Sigmoid colon (tissue), 7 donors: ENCODE data around the gene VPS51. TPM values are rescaled to one million over a fixed set of nuclear protein-coding genes. Genes with fewer than 3 reads are reported as not detected.

Experiments
- DNase-seq: peaks from one replicate; pipeline ENCODE4 v3.0.0-alpha.2; 2019
- H3K27ac ChIP-seq, 4 donors: fragments of 200-600 bp; sonication (generic); one replicate each; pipeline ENCODE4 v1.5.1; 2016 to 2019; ENCODE audit warnings: mild to moderate bottlenecking in 1 of 4
- H3K27me3 ChIP-seq, 3 donors: fragments of 200-600 bp; sonication (generic); one replicate each; pipeline ENCODE4 v1.5.1; 2019; ENCODE audit warnings: mild to moderate bottlenecking in 1 of 3
- H3K36me3 ChIP-seq, 4 donors: fragments of 200-600 bp; sonication (generic); one replicate each; pipeline ENCODE4 v1.5.1; 2016 to 2019
- H3K4me1 ChIP-seq, 4 donors: fragments of 200-600 bp; sonication (generic); one replicate each; pipeline ENCODE4 v1.5.1; 2017 to 2019
- H3K4me3 ChIP-seq, 4 donors: fragments of 200-600 bp; sonication (generic); one replicate each; pipeline ENCODE4 v1.5.1; 2017 to 2019; ENCODE audit warnings: mild to moderate bottlenecking in 2 of 4, moderate library complexity in 1 of 4
- H3K9me3 ChIP-seq, 4 donors: fragments of 200-600 bp in 3 of 4; sonication (generic) in 3 of 4; one replicate each; pipeline versions ENCODE4 v1.5.1 to v1.6.1; 2013 to 2019
- EP300 ChIP-seq, 4 donors: sonication (generic); formaldehyde crosslinking; IDR thresholded peaks; one replicate each; pipeline ENCODE4 v1.6.1; 2017; ENCODE audit warnings: antibody characterized with exemption in 4 of 4
- POLR2A ChIP-seq, 2 donors: fragments of 450-650 bp; IDR thresholded peaks; one replicate each; pipeline ENCODE4 v1.6.1; 2016; ENCODE audit warnings: antibody characterized with exemption in 2 of 2, mild to moderate bottlenecking in 2 of 2, moderate library complexity in 2 of 2
- POLR2AphosphoS5 ChIP-seq, 4 donors: sonication (generic); formaldehyde crosslinking; IDR thresholded peaks; one replicate each; pipeline ENCODE4 v1.6.1; 2017; ENCODE audit warnings: antibody characterized with exemption in 4 of 4
- WGBS, 2 donors: extraction: QIAGEN DNeasy Blood & Tissue Kit; methylation state at CpG; one replicate each; pipeline ENCODE4 v1.1.7; 2013; 5-methylcytosine and 5-hydroxymethylcytosine counted together
- intact Hi-C: fragments of 100-400 bp; cut with DNase I; formaldehyde crosslinking; loops from one replicate; pipeline ENCODE4 v1.15.1; 2023
- polyA plus RNA-seq, 3 donors: library from polyadenylated mRNA; stranded (reverse); fragments of 200-250 nt; gene quantifications; one replicate each; pipeline ENCODE4 v1.2.3, GENCODE V29; 2013
- total RNA-seq, 4 donors: library from RNA; depleted of rRNA; stranded (reverse); fragments of >200 nt; gene quantifications; one replicate each; pipeline ENCODE4 v1.1.0, GENCODE V29; 2016
- TF ChIP-seq, protein P1 (sequence below), 4 experiments: fragments of 450-650 bp in 3 of 4; fragments of 200-600 bp in 1 of 4; IDR thresholded peaks; one replicate each; pipeline ENCODE4 v1.5.1; 2016 to 2019; ENCODE audit warnings: antibody characterized with exemption in 4 of 4, mild to moderate bottlenecking in 3 of 4, moderate library complexity in 2 of 4
- donor health status: healthy with polysubstance abuse.
- donor health status: Bipolar disorder and iron deficiency.
- donor health status: healthy.

VPS51 gene
- total and polyA plus RNA-seq, 7 donors, result 86.2 to 752 (median 211) TPM

DNA sequence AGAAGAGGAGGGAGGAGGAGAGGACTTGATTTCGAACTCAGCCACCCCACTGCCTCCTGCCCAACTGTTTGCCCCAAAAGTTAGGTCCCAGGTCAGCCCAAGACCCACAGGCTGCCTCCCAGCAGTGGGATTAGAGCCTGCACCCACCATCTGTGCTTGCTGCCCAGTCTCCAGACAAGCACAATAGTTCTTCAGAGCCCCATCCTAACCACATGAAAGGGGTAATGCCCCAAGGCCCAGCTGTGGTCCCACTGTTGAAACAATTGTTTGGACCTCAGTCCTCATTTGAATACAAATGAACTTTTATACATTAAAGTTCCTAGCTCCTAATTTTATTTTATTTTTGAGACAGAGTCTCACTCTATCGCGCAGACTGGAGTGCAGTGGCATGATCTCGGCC is 5.4 kb upstream of the VPS51 start:
- TF ChIP-seq, protein P1, sequence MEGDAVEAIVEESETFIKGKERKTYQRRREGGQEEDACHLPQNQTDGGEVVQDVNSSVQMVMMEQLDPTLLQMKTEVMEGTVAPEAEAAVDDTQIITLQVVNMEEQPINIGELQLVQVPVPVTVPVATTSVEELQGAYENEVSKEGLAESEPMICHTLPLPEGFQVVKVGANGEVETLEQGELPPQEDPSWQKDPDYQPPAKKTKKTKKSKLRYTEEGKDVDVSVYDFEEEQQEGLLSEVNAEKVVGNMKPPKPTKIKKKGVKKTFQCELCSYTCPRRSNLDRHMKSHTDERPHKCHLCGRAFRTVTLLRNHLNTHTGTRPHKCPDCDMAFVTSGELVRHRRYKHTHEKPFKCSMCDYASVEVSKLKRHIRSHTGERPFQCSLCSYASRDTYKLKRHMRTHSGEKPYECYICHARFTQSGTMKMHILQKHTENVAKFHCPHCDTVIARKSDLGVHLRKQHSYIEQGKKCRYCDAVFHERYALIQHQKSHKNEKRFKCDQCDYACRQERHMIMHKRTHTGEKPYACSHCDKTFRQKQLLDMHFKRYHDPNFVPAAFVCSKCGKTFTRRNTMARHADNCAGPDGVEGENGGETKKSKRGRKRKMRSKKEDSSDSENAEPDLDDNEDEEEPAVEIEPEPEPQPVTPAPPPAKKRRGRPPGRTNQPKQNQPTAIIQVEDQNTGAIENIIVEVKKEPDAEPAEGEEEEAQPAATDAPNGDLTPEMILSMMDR (IDR thresholded peaks at IDR 0.05), result no peak
- TF ChIP-seq POLR2A (IDR thresholded peaks at IDR 0.05), result no peak
- no peak for TF ChIP-seq POLR2AphosphoS5 (IDR thresholded peaks at IDR 0.05)

DNA sequence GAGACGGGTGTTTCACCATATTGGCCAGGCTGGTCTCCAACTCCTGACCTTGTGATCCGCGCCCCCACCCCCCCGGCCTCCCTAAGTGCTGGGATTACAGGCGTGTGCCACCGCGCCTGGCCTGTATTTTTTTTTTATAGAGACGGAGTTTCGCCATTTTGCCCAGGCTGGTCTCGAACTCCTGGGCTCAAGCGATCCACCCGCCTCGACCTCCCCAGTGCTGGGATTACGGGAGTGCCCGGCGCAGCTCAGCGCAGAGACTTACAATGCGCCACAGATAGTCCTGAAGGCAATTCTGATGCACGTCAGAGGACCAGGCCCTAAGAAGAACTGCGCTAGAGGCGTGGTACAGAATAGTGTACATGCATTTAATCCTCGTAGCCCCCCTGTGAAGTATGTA is 587 bp upstream of the VPS51 start:
- DNase-seq, result no peak
- H3K4me3 ChIP-seq, result peak overlapping the region in 3 of 4 donors; percentile 84 to 97 (median 93)

More for the DNA sequence above, 5.4 kb upstream of the VPS51 start:
- peaks cover 0 to 5% (median 2%) of the 10 kb centered on the region in 4 donors for H3K4me1 ChIP-seq
- intact Hi-C loops, result no loop called here
- no peaks in the 10 kb centered on the region for H3K27me3 ChIP-seq
- no peak for DNase-seq
- H3K36me3 ChIP-seq, result peaks cover 17 to 44% (median 25%) of the 10 kb centered on the region in 4 donors
- no peak overlapping the region for H3K27ac ChIP-seq
- H3K4me3 ChIP-seq, result no peak overlapping the region
- H3K9me3 ChIP-seq, result no peaks in the 10 kb centered on the region
- 96% methylated on average over 4 of the region's 4 CpGs for WGBS, 2 donors

DNA sequence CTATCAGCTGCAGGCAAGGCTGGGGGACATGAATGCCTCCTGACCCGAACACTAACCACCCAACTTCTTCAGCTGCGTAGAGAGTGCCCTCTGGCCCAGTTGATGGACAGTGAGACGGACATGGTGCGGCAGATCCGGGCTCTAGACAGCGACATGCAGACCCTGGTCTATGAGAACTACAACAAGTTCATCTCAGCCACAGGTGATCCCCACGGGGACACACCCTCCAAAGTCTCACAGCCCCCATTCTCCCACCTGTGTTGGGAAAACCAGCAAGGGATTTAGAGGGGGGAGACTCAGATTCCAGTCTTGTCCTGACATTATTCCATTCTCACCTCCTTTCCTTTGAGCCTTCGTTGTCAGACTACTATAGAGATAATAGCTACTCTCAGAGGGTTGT is 912 bp downstream of the VPS51 start:
- intact Hi-C loops, result loop anchor here (1.0 to 5.0 kb wide), 3 partner anchors 13 to 85 kb away; partner anchors contain the start of genes ARL2, CDCA5, TM7SF2 and ZFPL1
- TF ChIP-seq EP300 (IDR thresholded peaks at IDR 0.05) (no peak), POLR2A (IDR thresholded peaks at IDR 0.05) (no peak)
- TF ChIP-seq, protein P1 (IDR thresholded peaks at IDR 0.05), result no peak
- Histone ChIP-seq H3K27ac (peak overlapping the region; percentile 90 to 95 (median 93)), H3K27me3 (no peaks in the 10 kb centered on the region), H3K4me3 (peak overlapping the region; percentile 84 to 97 (median 91)), H3K4me1 (peaks cover 0 to 16% (median 13%) of the 10 kb centered on the region in 4 donors), H3K36me3 (peaks cover 0 to 12% (median 1%) of the 10 kb centered on the region in 4 donors), H3K9me3 (no peaks in the 10 kb centered on the region)
- no peak for DNase-seq
- 19 to 53% methylated on average over 8 of the region's 8 CpGs for WGBS, 2 donors

More for the DNA sequence above, 587 bp upstream of the VPS51 start:
- Histone ChIP-seq H3K27ac (peak overlapping the region; percentile 90 to 95 (median 93)), H3K4me1 (peaks cover 0 to 16% (median 13%) of the 10 kb centered on the region in 4 donors), H3K36me3 (peaks cover 0 to 12% (median 1%) of the 10 kb centered on the region in 4 donors), H3K9me3 (no peaks in the 10 kb centered on the region), H3K27me3 (no peaks in the 10 kb centered on the region)
- intact Hi-C loops, result loop anchor here (5.0 kb wide), 1 partner anchor 83 kb away; the partner anchor contains the start of gene ARL2
- 81 to 87% methylated on average over 22 of the region's 22 CpGs for WGBS, 2 donors
- TF ChIP-seq EP300 (IDR thresholded peaks at IDR 0.05) (no peak), POLR2A (IDR thresholded peaks at IDR 0.05) (no peak), POLR2AphosphoS5 (IDR thresholded peaks at IDR 0.05) (no peak)
- TF ChIP-seq, protein P1 (IDR thresholded peaks at IDR 0.05), result no peak

DNA sequence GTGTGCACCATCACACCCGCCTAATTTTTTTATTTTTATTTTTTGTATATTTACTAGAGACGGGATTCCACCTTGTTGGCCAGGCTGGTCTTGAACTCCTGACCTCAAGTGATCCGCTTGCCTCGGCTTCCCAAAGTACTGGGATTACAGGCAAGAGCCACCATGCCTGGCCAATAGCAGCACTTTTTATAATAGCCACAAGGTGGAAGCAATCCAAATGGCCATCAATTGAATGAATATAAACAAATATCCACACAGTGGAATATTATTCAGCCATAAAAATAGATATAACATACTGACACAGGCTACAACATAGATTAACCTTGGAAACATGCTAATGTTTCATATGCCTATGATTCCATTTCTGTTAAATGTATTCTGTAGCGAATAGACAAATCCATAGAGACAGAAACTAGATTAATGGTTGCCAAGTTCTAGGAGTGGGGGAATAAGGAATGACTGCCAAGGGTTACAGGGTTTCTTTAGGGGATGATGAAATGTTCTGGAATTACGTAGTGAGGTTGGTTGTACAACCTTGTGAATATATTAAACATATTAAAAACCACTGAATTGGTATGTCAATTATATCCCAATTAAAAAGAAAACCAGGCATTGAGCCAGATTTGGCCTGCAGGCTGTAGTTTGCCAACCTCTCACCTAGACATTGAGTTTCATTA is 4.8 kb downstream of the VPS51 start:
- no peaks in the 10 kb centered on the region for H3K27me3 ChIP-seq
- H3K4me3 ChIP-seq, result no peak overlapping the region
- H3K9me3 ChIP-seq, result no peaks in the 10 kb centered on the region
- no peak for TF ChIP-seq POLR2AphosphoS5 (IDR thresholded peaks at IDR 0.05)
- TF ChIP-seq, protein P1 (IDR thresholded peaks at IDR 0.05), result no peak
- no peak for TF ChIP-seq POLR2A (IDR thresholded peaks at IDR 0.05)
- TF ChIP-seq EP300 (IDR thresholded peaks at IDR 0.05), result no peak
- WGBS, 2 donors, result 90 to 94% methylated on average over 6 of the region's 6 CpGs
- no peak overlapping the region for H3K27ac ChIP-seq
- no peak for DNase-seq
- intact Hi-C loops, result no loop called here
- peaks cover 0 to 23% (median 1%) of the 10 kb centered on the region in 4 donors for H3K36me3 ChIP-seq
- H3K4me1 ChIP-seq, result peaks cover 0 to 12% (median 10%) of the 10 kb centered on the region in 4 donors
